ENCODE data around the gene ZNF133. TPM values are rescaled to one million over a fixed set of nuclear protein-coding genes. Genes with fewer than 3 reads are reported as not detected.
A peak's percentile ranks its signal among the peaks of the same experiment; 100 is the strongest.

ZNF133 gene
- total and polyA plus RNA-seq, 2 of the 13 experiments (the other 11 are each of a cell fraction or from before 2014, with no cell fraction given): 23.5 to 26.7 TPM

- TF ChIP-seq SOX13 (IDR thresholded peaks at IDR 0.05): peak; percentile 57; the same call in 1 of the 2 replicates
- TF ChIP-seq SOX13 (CRISPR knock-in tag; conservative IDR thresholded peaks at IDR 0.05 in 1 of 2, IDR thresholded peaks at IDR 0.05 in 1 of 2): peak; percentile 22 to 49; a peak in 2 of 4 replicates
- 0 out of 2 replicates have a peak, but pooled peaks have one; percentile 37 for TF ChIP-seq TOE1 (CRISPR knock-in tag; IDR thresholded peaks at IDR 0.05)
- peak; percentile 27; the same call in 1 of the 2 replicates for TF ChIP-seq ZNF256 (CRISPR knock-in tag; conservative IDR thresholded peaks at IDR 0.05)
- peak; percentile 55; the same call in 1 of the 2 replicates for TF ChIP-seq ZNF121 (CRISPR knock-in tag; IDR thresholded peaks at IDR 0.05)
- 0 out of 2 replicates have a peak, but pooled peaks have one; percentile 32 for TF ChIP-seq ZNF260 (CRISPR knock-in tag; IDR thresholded peaks at IDR 0.05; ENCODE audit: borderline replicate concordance, low read depth)
- peak; percentile 35; the same call in 1 of the 2 replicates for TF ChIP-seq BORCS8-MEF2B (CRISPR knock-in tag; IDR thresholded peaks at IDR 0.05)
- TF ChIP-seq PRDM4 (CRISPR knock-in tag; IDR thresholded peaks at IDR 0.05; ENCODE audit: borderline replicate concordance): 0 out of 2 replicates have a peak, but pooled peaks have one; percentile 31
- TF ChIP-seq ZBED4 (CRISPR knock-in tag; IDR thresholded peaks at IDR 0.05; ENCODE audit: borderline replicate concordance): no peak; the same call in 1 of the 2 replicates
- TF ChIP-seq ZBTB3 (CRISPR knock-in tag; IDR thresholded peaks at IDR 0.05; ENCODE audit: borderline replicate concordance, low read depth): peak; percentile 94
- no peak for TF ChIP-seq TEAD2 (CRISPR knock-in tag; IDR thresholded peaks at IDR 0.05)
- TF ChIP-seq RXRB (CRISPR knock-in tag; IDR thresholded peaks at IDR 0.05; ENCODE audit: borderline replicate concordance): peak; percentile 65
- peak; percentile 83 for TF ChIP-seq ZNF777 (CRISPR knock-in tag; IDR thresholded peaks at IDR 0.05)
- peak; percentile 96 for TF ChIP-seq BRD4 (CRISPR knock-in tag; IDR thresholded peaks at IDR 0.05)
- peak; percentile 69; the same call in 1 of the 3 replicates for TF ChIP-seq MXI1 (IDR thresholded peaks at IDR 0.05; ENCODE audit: borderline replicate concordance, low read depth, low read length)
- TF ChIP-seq ZBTB7B (CRISPR knock-in tag; IDR thresholded peaks at IDR 0.05): peak; percentile 98
- TF ChIP-seq ZNF639 (CRISPR knock-in tag; conservative IDR thresholded peaks at IDR 0.05): peak; percentile 35
- TF ChIP-seq CCDC6 (CRISPR knock-in tag; IDR thresholded peaks at IDR 0.05): peak; percentile 36; the same call in 1 of the 2 replicates
Measured at GRCh38 chr20:18287915-18288748, at the start of gene ZNF133 (continued).
